ENCODE data around the gene PNMA8B. TPM values are rescaled to one million over a fixed set of nuclear protein-coding genes. Genes with fewer than 3 reads are reported as not detected.

Gene PNMA8B
- total and polyA plus RNA-seq, 2 experiments from 2014 or later: 0.50 to 1.0 TPM

GRCh38 chr19:46503848-46504453, 8.3 kb upstream of the PNMA8B start:
- no peaks in the 10 kb centered on the region for H3K36me3 ChIP-seq (replicated peaks; ENCODE audit: insufficient read depth, low read depth)
- TF ChIP-seq EZH2phosphoT487 (IDR thresholded peaks at IDR 0.05; ENCODE audit: low read depth, severe bottlenecking, unreplicated experiment) (no peak), EZH2 (IDR thresholded peaks at IDR 0.05; ENCODE audit: borderline replicate concordance) (no peak), CTCF (IDR thresholded peaks at IDR 0.05; ENCODE audit: poor library complexity) (no peak)
- WGBS (ENCODE audit: low lambda C conversion rate, missing lambda C conversion rate): 71% methylated on average over 17 of the region's 17 CpGs

GRCh38 chr19:46502891-46503290, 7.2 kb upstream of the PNMA8B start:
- H3K9me2 ChIP-seq (replicated peaks; ENCODE audit: insufficient read depth): no peaks in the 10 kb centered on the region
- no peak for TF ChIP-seq EZH2phosphoT487 (IDR thresholded peaks at IDR 0.05; ENCODE audit: low read depth, severe bottlenecking, unreplicated experiment)
- TF ChIP-seq CTCF (IDR thresholded peaks at IDR 0.05; ENCODE audit: poor library complexity): no peak
- TF ChIP-seq EZH2 (IDR thresholded peaks at IDR 0.05; ENCODE audit: borderline replicate concordance): no peak
- H3K4me1 ChIP-seq (ENCODE audit: insufficient read depth): no peaks in the 10 kb centered on the region
- 92% methylated on average over 5 of the region's 5 CpGs for WGBS (ENCODE audit: low lambda C conversion rate, missing lambda C conversion rate)
- no peaks in the 10 kb centered on the region for H4K20me1 ChIP-seq (ENCODE audit: insufficient read depth, poor library complexity, severe bottlenecking)
- H3K36me3 ChIP-seq (replicated peaks; ENCODE audit: insufficient read depth, low read depth): no peaks in the 10 kb centered on the region
- H3K9me3 ChIP-seq (ENCODE audit: low read depth): no peaks in the 10 kb centered on the region
- no peak overlapping the region for H3K4me3 ChIP-seq
- H3K27ac ChIP-seq: no peak overlapping the region
- no peaks in the 10 kb centered on the region for H3K79me2 ChIP-seq
- H3K27me3 ChIP-seq: no peaks in the 10 kb centered on the region
- no peak for DNase-seq (ENCODE audit: low spot score)
- no peak overlapping the region for H2AFZ ChIP-seq
- no peak overlapping the region for H3K4me2 ChIP-seq

More at GRCh38 chr19:46503848-46504453, 8.3 kb upstream of the PNMA8B start:
- Histone ChIP-seq H3K27me3 (no peaks in the 10 kb centered on the region), H3K4me2 (no peak overlapping the region), H3K79me2 (no peaks in the 10 kb centered on the region), H2AFZ (no peak overlapping the region), H4K20me1 (ENCODE audit: insufficient read depth, poor library complexity, severe bottlenecking) (no peaks in the 10 kb centered on the region), H3K27ac (no peak overlapping the region), H3K4me3 (no peak overlapping the region), H3K4me1 (ENCODE audit: insufficient read depth) (no peaks in the 10 kb centered on the region), H3K9me2 (replicated peaks; ENCODE audit: insufficient read depth) (no peaks in the 10 kb centered on the region), H3K9me3 (ENCODE audit: low read depth) (no peaks in the 10 kb centered on the region)
- DNase-seq (ENCODE audit: low spot score): no peak

GRCh38 chr19:46499692-46500091, 4.0 kb upstream of the PNMA8B start:
- WGBS (ENCODE audit: low lambda C conversion rate, missing lambda C conversion rate): 78% methylated on average over 4 of the region's 4 CpGs
- no peaks in the 10 kb centered on the region for H4K20me1 ChIP-seq (ENCODE audit: insufficient read depth, poor library complexity, severe bottlenecking)
- no peaks in the 10 kb centered on the region for H3K9me3 ChIP-seq (ENCODE audit: low read depth)
- H3K36me3 ChIP-seq (replicated peaks; ENCODE audit: insufficient read depth, low read depth): no peaks in the 10 kb centered on the region
- H2AFZ ChIP-seq: no peak overlapping the region
- no peaks in the 10 kb centered on the region for H3K9me2 ChIP-seq (replicated peaks; ENCODE audit: insufficient read depth)
- H3K4me2 ChIP-seq: no peak overlapping the region
- no peak overlapping the region for H3K4me3 ChIP-seq
- no peak for TF ChIP-seq CTCF (IDR thresholded peaks at IDR 0.05; ENCODE audit: poor library complexity)
- no peak for TF ChIP-seq EZH2phosphoT487 (IDR thresholded peaks at IDR 0.05; ENCODE audit: low read depth, severe bottlenecking, unreplicated experiment)
- no peak for TF ChIP-seq EZH2 (IDR thresholded peaks at IDR 0.05; ENCODE audit: borderline replicate concordance)
- H3K4me1 ChIP-seq (ENCODE audit: insufficient read depth): peaks cover 11% of the 10 kb centered on the region
- no peak overlapping the region for H3K27ac ChIP-seq
- no peaks in the 10 kb centered on the region for H3K27me3 ChIP-seq
- H3K79me2 ChIP-seq: no peaks in the 10 kb centered on the region
- DNase-seq (ENCODE audit: low spot score): no peak
